Prostate gland (tissue), 2 donors: ENCODE results near the gene TMPRSS7. TPM values are rescaled to one million over a fixed set of nuclear protein-coding genes. Genes with fewer than 3 reads are reported as not detected.

ENCODE experiments used
- DNase-seq: peaks from one replicate; pipeline ENCODE4 v3.0.0-alpha.2; 2019; ENCODE audit warnings: low spot score
- H3K27ac ChIP-seq, 2 donors: fragments of 200-600 bp; sonication (generic); 2 replicates each; pipeline ENCODE4 v1.5.1; 2017 to 2019
- H3K27me3 ChIP-seq: fragments of 200-600 bp; sonication (generic); replicated peaks from 2 replicates; pipeline ENCODE4 v1.5.1; 2019; ENCODE audit not compliant: insufficient read depth
- H3K36me3 ChIP-seq, 2 donors: fragments of 200-600 bp; sonication (generic); 1 replicate in 1 of 2; 2 replicates in 1 of 2; pipeline versions ENCODE4 v1.5.1 to v1.8.1; 2017 to 2019
- H3K4me1 ChIP-seq: fragments of 200-600 bp; sonication (generic); replicated peaks from 2 replicates; pipeline ENCODE4 v1.5.1; 2019
- H3K4me3 ChIP-seq, 2 donors: fragments of 200-600 bp; sonication (generic); 2 replicates each; pipeline ENCODE4 v1.5.1; 2017 to 2019
- H3K9me3 ChIP-seq: fragments of 200-600 bp; sonication (generic); 2 replicates; pipeline ENCODE4 v1.5.1; 2017
- CTCF ChIP-seq, 4 experiments: fragments of 200-600 bp in 2 of 4; fragments of 450-650 bp in 2 of 4; sonication (generic) in 2 of 4; IDR thresholded peaks; 1 replicate in 3 of 4; 2 replicates in 1 of 4; pipeline ENCODE4 v1.5.1; 2016 to 2019; ENCODE audit warnings: antibody characterized with exemption in 4 of 4, mild to moderate bottlenecking in 2 of 4, moderate library complexity in 2 of 4
- POLR2A ChIP-seq: fragments of 450-650 bp; IDR thresholded peaks from one replicate; pipeline ENCODE4 v1.6.1; 2016; ENCODE audit warnings: antibody characterized with exemption, mild to moderate bottlenecking
- POLR2AphosphoS5 ChIP-seq: sonication (generic); formaldehyde crosslinking; IDR thresholded peaks from one replicate; pipeline ENCODE4 v1.6.1; 2017; ENCODE audit warnings: antibody characterized with exemption
- WGBS: methylation state at CpG from one replicate; pipeline ENCODE4 v1.1.5; 2018; 5-methylcytosine and 5-hydroxymethylcytosine counted together
- intact Hi-C: fragments of 100-400 bp; cut with DNase I; formaldehyde crosslinking; loops from one replicate; pipeline ENCODE4 v1.14.2; 2022
- total RNA-seq, 2 donors: library from RNA; depleted of rRNA; stranded (reverse); fragments of >200 nt; gene quantifications; one replicate each; pipeline ENCODE4 v1.1.0, GENCODE V29; 2016

Gene TMPRSS7
- total RNA-seq, 2 donors from 2014 or later: not detected

GRCh38 chr3:112043621-112044201, 9.2 kb downstream of the TMPRSS7 start:
- intact Hi-C loops: loop anchor here (5.0 kb wide), 1 partner anchor 376 kb away; no protein-coding TSS in a partner anchor
- no peaks in the 10 kb centered on the region for H3K9me3 ChIP-seq
- no peak overlapping the region for H3K4me3 ChIP-seq
- H3K36me3 ChIP-seq: no peaks in the 10 kb centered on the region
- no peak overlapping the region for H3K27ac ChIP-seq
- 10% methylated on average over 7 of the region's 7 CpGs for WGBS
- TF ChIP-seq CTCF (IDR thresholded peaks at IDR 0.05) (peak; percentile 56 to 73 (median 66)), POLR2AphosphoS5 (no peak), POLR2A (no peak)
- H3K4me1 ChIP-seq: no peaks in the 10 kb centered on the region
- H3K27me3 ChIP-seq: no peaks in the 10 kb centered on the region
- peak; percentile 14 for DNase-seq

- no peaks in the 10 kb centered on the region for H3K9me3 ChIP-seq
- H3K36me3 ChIP-seq: no peaks in the 10 kb centered on the region
- WGBS: 65% methylated on average over 4 of the region's 4 CpGs
- intact Hi-C loops: no loop called here
- H3K4me1 ChIP-seq: no peaks in the 10 kb centered on the region
- TF ChIP-seq POLR2AphosphoS5: no peak
- no peak overlapping the region for H3K27ac ChIP-seq
- no peak for DNase-seq
- H3K4me3 ChIP-seq: no peak overlapping the region
- H3K27me3 ChIP-seq: no peaks in the 10 kb centered on the region
These were observed 12.1 kb downstream of the TMPRSS7 start for GRCh38 chr3:112046599-112046998.

- H3K9me3 ChIP-seq: no peaks in the 10 kb centered on the region
- TF ChIP-seq POLR2AphosphoS5 (no peak), POLR2A (no peak), CTCF (IDR thresholded peaks at IDR 0.05) (no peak)
- H3K36me3 ChIP-seq: no peaks in the 10 kb centered on the region
- H3K27ac ChIP-seq: no peak overlapping the region
- no peaks in the 10 kb centered on the region for H3K27me3 ChIP-seq
- WGBS: 81% methylated on average over 1 of the region's 1 CpG
- DNase-seq: no peak
- no peak overlapping the region for H3K4me3 ChIP-seq
- H3K4me1 ChIP-seq: no peaks in the 10 kb centered on the region
- intact Hi-C loops: no loop called here
These were observed 12.7 kb downstream of the TMPRSS7 start for GRCh38 chr3:112047264-112047663.

- WGBS: 81% methylated on average over 8 of the region's 8 CpGs
- Histone ChIP-seq H3K36me3 (no peaks in the 10 kb centered on the region), H3K4me3 (no peak overlapping the region), H3K4me1 (no peaks in the 10 kb centered on the region), H3K27ac (no peak overlapping the region), H3K27me3 (no peaks in the 10 kb centered on the region), H3K9me3 (no peaks in the 10 kb centered on the region)
- no peak for DNase-seq
- TF ChIP-seq CTCF (IDR thresholded peaks at IDR 0.05) (no peak), POLR2AphosphoS5 (no peak), POLR2A (no peak)
- intact Hi-C loops: no loop called here
These were observed 14.4 kb downstream of the TMPRSS7 start for GRCh38 chr3:112048911-112049310.

- WGBS: 29% methylated on average over 1 of the region's 1 CpG
- intact Hi-C loops: no loop called here
- H3K27ac ChIP-seq: no peak overlapping the region
These were observed 18.7 kb downstream of the TMPRSS7 start for GRCh38 chr3:112053229-112053628.

More at GRCh38 chr3:112053229-112053628, 18.7 kb downstream of the TMPRSS7 start:
- TF ChIP-seq POLR2A (no peak), CTCF (IDR thresholded peaks at IDR 0.05) (no peak), POLR2AphosphoS5 (no peak)
- H3K27me3 ChIP-seq: no peaks in the 10 kb centered on the region
- H3K4me1 ChIP-seq: no peaks in the 10 kb centered on the region
- no peaks in the 10 kb centered on the region for H3K9me3 ChIP-seq
- H3K4me3 ChIP-seq: no peak overlapping the region
- no peaks in the 10 kb centered on the region for H3K36me3 ChIP-seq
- no peak for DNase-seq
